Trophoblast cell (in vitro differentiated cells and primary cell): ENCODE results near the gene GGN.

Experiments
- DNase-seq, 2 donors: peaks; one replicate each; pipeline ENCODE4 v3.0.0-alpha.2; 2016
- H2AFZ ChIP-seq: 2 replicates; pipeline ENCODE4 v1.6.1; 2013; ENCODE audit warnings: low read length, moderate library complexity, mild to moderate bottlenecking; ENCODE audit not compliant: insufficient read depth, poor library complexity
- H2AK5ac ChIP-seq: 2 replicates; pipeline ENCODE4 v1.6.1; 2013; ENCODE audit warnings: mild to moderate bottlenecking, low read length
- H2BK120ac ChIP-seq: 2 replicates; pipeline ENCODE4 v1.6.1; 2013; ENCODE audit warnings: low read length, mild to moderate bottlenecking, moderate library complexity; ENCODE audit not compliant: insufficient read depth, poor library complexity
- H2BK12ac ChIP-seq: 2 replicates; pipeline ENCODE4 v1.6.1; 2013; ENCODE audit warnings: mild to moderate bottlenecking, low read length, moderate library complexity
- H2BK5ac ChIP-seq: 2 replicates; pipeline ENCODE4 v1.6.1; 2013; ENCODE audit warnings: low read length, low read depth, moderate library complexity, mild to moderate bottlenecking; ENCODE audit not compliant: poor library complexity
- H3K14ac ChIP-seq: 2 replicates; pipeline ENCODE4 v1.6.1; 2013; ENCODE audit warnings: mild to moderate bottlenecking, low read length
- H3K18ac ChIP-seq: 2 replicates; pipeline ENCODE4 v1.6.1; 2013; ENCODE audit warnings: mild to moderate bottlenecking, low read length
- H3K23ac ChIP-seq: 2 replicates; pipeline ENCODE4 v1.6.1; 2013; ENCODE audit warnings: low read length
- H3K27ac ChIP-seq: 2 replicates; pipeline ENCODE4 v1.5.1; 2013; ENCODE audit warnings: low read depth, mild to moderate bottlenecking, inconsistent platforms, low read length, moderate library complexity
- H3K27me3 ChIP-seq: 2 replicates; pipeline ENCODE4 v1.6.1; 2013; ENCODE audit warnings: inconsistent platforms, mild to moderate bottlenecking, low read length, moderate library complexity; ENCODE audit not compliant: insufficient read depth
- H3K36me3 ChIP-seq, 2 experiments: 1 replicate in 1 of 2; 2 replicates in 1 of 2; pipeline ENCODE4 v1.6.1; 2013; ENCODE audit warnings: low read length in 2 of 2, mild to moderate bottlenecking in 2 of 2, moderate library complexity in 1 of 2; ENCODE audit not compliant: insufficient read depth in 2 of 2, control insufficient read depth in 1 of 2
- H3K4ac ChIP-seq: 2 replicates; pipeline ENCODE4 v1.6.1; 2013; ENCODE audit warnings: low read depth, mild to moderate bottlenecking, low read length, moderate library complexity
- H3K4me1 ChIP-seq, 2 experiments: 1 replicate in 1 of 2; 2 replicates in 1 of 2; pipeline ENCODE4 v1.6.1; 2013; ENCODE audit warnings: low read length in 2 of 2, mild to moderate bottlenecking in 2 of 2, moderate library complexity in 1 of 2; ENCODE audit not compliant: insufficient read depth in 2 of 2, control insufficient read depth in 1 of 2
- H3K4me2 ChIP-seq: 2 replicates; pipeline ENCODE4 v1.6.1; 2013; ENCODE audit warnings: inconsistent platforms, mild to moderate bottlenecking, low read length, moderate library complexity
- H3K4me3 ChIP-seq: 2 replicates; pipeline ENCODE4 v1.5.1; 2013; ENCODE audit warnings: mild to moderate bottlenecking, low read depth, low read length, inconsistent platforms
- H3K79me1 ChIP-seq: one replicate; pipeline ENCODE4 v1.6.1; 2013; ENCODE audit warnings: low read length
- H3K79me2 ChIP-seq: 2 replicates; pipeline ENCODE4 v1.6.1; 2013; ENCODE audit warnings: low read length, mild to moderate bottlenecking; ENCODE audit not compliant: control insufficient read depth, insufficient read depth, poor library complexity
- H3K9ac ChIP-seq: 2 replicates; pipeline ENCODE4 v1.6.1; 2013; ENCODE audit warnings: mild to moderate bottlenecking, low read length
- H3K9me3 ChIP-seq: 2 replicates; pipeline ENCODE4 v1.6.1; 2013; ENCODE audit warnings: low read depth, mild to moderate bottlenecking, control low read depth, inconsistent platforms, low read length; ENCODE audit not compliant: insufficient read depth
- H4K12ac ChIP-seq: 2 replicates; pipeline ENCODE4 v1.6.1; 2013; ENCODE audit warnings: low read depth, mild to moderate bottlenecking, low read length, moderate library complexity
- H4K8ac ChIP-seq: 2 replicates; pipeline ENCODE4 v1.6.1; 2013; ENCODE audit warnings: low read depth, mild to moderate bottlenecking, low read length, moderate library complexity
- H4K91ac ChIP-seq: one replicate; pipeline ENCODE4 v1.6.1; 2013; ENCODE audit warnings: low read depth, mild to moderate bottlenecking, low read length, moderate library complexity
- WGBS: extraction: QIAGEN DNeasy Blood & Tissue Kit; methylation state at CpG from one replicate; pipeline ENCODE4 v1.1.7; 2013; ENCODE audit warnings: missing lambda C conversion rate; ENCODE audit not compliant: insufficient read length, insufficient coverage; ENCODE audit errors: extremely low coverage; 5-methylcytosine and 5-hydroxymethylcytosine counted together

Gene GGN

DNA sequence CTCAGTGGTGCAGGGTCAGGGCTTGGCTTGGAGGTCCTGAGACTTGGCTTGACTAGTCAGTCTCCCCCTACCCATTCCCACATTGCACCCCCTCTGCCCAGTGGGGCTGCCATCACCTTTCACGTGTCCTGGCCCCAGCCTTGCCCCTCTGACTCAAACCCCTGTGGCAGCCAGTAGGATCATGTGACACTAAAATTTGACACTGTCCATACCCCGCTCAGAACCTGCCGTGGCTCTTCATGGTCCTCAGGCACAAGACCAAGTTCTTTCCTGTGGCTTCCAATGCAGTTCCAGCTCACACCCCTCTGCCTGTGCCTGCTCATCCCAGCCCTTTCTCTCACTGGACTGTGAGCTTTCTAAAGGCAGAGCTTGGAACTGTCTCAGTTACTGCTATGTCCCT is 11.3 kb downstream of the GGN start:
- Histone ChIP-seq H4K8ac (no peak overlapping the region), H3K4ac (peak overlapping the region; percentile 35), H2AK5ac (no peak overlapping the region), H3K18ac (peak overlapping the region; percentile 20), H2AFZ (no peak overlapping the region), H2BK12ac (no peak overlapping the region), H4K12ac (peak overlapping the region; percentile 6), H2BK5ac (no peak overlapping the region), H3K4me3 (no peak overlapping the region), H3K36me3 (peaks cover 33 to 34% of the 10 kb centered on the region in 2 experiments), H3K79me1 (peaks cover 8% of the 10 kb centered on the region), H3K9me3 (no peaks in the 10 kb centered on the region), H3K14ac (no peak overlapping the region), H3K27me3 (no peaks in the 10 kb centered on the region), H3K9ac (no peak overlapping the region), H2BK120ac (no peak overlapping the region), H4K91ac (no peak overlapping the region), H3K27ac (no peak overlapping the region), H3K23ac (no peak overlapping the region), H3K4me1 (peaks cover 6 to 15% of the 10 kb centered on the region in 2 experiments), H3K79me2 (peaks cover 12% of the 10 kb centered on the region), H3K4me2 (no peak overlapping the region)
- DNase-seq = no peak
- WGBS = no CpG with 5 or more reads among the region's 3 CpGs

DNA sequence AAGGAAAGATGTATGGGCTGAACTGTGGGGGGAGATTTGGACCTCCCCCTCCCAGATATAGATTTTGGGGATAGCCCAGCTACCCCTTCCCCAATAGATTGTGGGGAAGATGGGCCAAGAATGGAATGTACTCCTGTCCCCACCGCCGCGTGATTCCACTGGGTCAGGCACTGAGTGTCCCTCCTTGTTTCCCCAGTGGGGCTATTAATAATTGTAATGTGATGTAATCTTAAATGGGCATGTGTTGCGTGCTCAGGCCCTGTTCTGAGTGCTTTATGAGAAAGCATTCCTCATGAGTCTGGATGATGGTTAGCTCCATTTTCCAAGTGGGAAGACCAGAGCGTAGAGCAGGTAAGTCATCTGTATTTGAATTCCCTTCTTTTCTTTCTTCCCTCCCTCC is 12.1 kb downstream of the GGN start:
- Histone ChIP-seq H3K9ac (peak overlapping the region; percentile 92), H4K91ac (peak overlapping the region; percentile 90), H3K4me1 (peaks cover 6 to 15% of the 10 kb centered on the region in 2 experiments), H4K12ac (no peak overlapping the region), H3K9me3 (no peaks in the 10 kb centered on the region), H2AK5ac (no peak overlapping the region), H3K79me1 (peaks cover 8% of the 10 kb centered on the region), H3K18ac (no peak overlapping the region), H2BK5ac (peak overlapping the region; percentile 16), H3K27me3 (no peaks in the 10 kb centered on the region), H2AFZ (no peak overlapping the region), H2BK12ac (no peak overlapping the region), H3K79me2 (peaks cover 12% of the 10 kb centered on the region), H2BK120ac (no peak overlapping the region), H3K36me3 (peaks cover 25% of the 10 kb centered on the region in 2 experiments), H3K27ac (no peak overlapping the region), H4K8ac (no peak overlapping the region), H3K4me2 (peak overlapping the region; percentile 73), H3K14ac (no peak overlapping the region), H3K4me3 (no peak overlapping the region), H3K4ac (peak overlapping the region; percentile 66), H3K23ac (no peak overlapping the region)
- DNase-seq = no peak
- no CpG with 5 or more reads among the region's 5 CpGs for WGBS

DNA sequence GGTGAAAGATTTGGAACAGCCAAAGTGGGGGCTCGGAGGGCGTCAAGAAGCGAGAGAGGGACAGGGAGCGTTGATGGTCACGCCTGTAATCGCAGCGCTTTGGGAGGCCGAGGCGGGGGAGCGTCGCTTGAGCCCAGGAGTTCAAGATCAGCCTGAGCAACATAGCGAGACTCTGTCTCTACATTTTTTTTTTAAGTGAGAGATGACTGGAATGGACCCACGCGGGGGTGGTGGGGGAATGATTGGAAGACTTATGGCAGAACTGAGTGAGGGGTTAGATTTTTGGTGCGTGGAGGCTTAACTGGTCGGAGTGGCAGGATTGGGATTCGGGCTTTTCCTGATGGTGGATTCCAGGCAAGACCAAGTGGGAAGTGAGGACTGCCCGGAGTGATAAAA is 12.7 kb downstream of the GGN start:
- Histone ChIP-seq H3K36me3 (peaks cover 19% of the 10 kb centered on the region in 2 experiments), H2BK5ac (peak overlapping the region; percentile 88), H3K18ac (peak overlapping the region; percentile 92), H3K4me1 (peaks cover 6 to 15% of the 10 kb centered on the region in 2 experiments), H3K23ac (no peak overlapping the region), H3K9ac (peak overlapping the region; percentile 92), H3K27me3 (no peaks in the 10 kb centered on the region), H3K9me3 (no peaks in the 10 kb centered on the region), H2AFZ (peak overlapping the region; percentile 72), H3K4me3 (peak overlapping the region; percentile 97), H2AK5ac (peak overlapping the region; percentile 45), H3K79me1 (peaks cover 8% of the 10 kb centered on the region), H2BK120ac (peak overlapping the region; percentile 74), H4K12ac (peak overlapping the region; percentile 84), H3K79me2 (peaks cover 12% of the 10 kb centered on the region), H3K4me2 (peak overlapping the region; percentile 73), H3K14ac (peak overlapping the region; percentile 93), H4K8ac (peak overlapping the region; percentile 94), H3K4ac (peak overlapping the region; percentile 66), H3K27ac (peak overlapping the region; percentile 63), H2BK12ac (peak overlapping the region; percentile 16), H4K91ac (peak overlapping the region; percentile 90)
- DNase-seq = no peak
- WGBS = no CpG with 5 or more reads among the region's 18 CpGs

DNA sequence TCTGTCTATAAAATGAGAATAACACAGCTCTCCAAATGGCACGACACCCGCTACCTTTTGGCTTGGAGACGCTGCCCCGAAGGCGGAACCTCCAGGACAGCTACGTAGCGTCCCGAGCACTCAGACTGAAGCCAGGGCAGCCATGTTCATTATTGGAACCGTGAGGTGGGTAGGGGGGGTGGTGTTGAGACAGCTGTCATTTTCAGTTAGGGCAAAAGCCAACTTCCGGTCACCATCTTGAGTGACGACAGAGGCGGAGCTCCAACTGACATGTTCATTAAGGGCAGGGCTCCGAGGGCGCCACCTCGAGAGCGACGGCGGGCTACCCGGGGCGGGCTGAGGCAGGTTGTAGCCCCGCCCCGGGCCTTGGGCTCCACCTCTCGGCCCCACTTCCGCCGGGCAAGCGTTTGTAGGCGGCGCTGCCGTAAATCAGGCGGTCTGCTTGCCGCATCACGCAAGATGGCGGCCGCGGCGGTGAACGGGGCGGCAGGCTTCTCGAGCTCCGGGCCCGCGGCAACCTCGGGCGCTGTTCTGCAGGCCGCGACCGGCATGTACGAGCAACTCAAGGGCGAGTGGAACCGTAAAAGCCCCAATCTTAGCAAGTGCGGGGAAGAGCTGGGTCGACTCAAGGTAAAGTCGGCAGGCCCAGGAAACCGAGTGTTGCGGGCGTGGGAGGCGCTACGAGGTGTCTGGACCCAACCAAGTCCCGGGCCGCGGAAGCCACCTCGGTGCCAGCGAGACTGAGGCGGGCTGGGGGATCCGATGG is 13.3 kb downstream of the GGN start, which contains the start of gene PSMD8:
Gene PSMD8 (plus strand): TSS at position 240 of the 766 bp plus-strand sequence. CDS start 31 bp downstream, at position 271.
- DNase-seq = peak; percentile 100
- Histone ChIP-seq H3K27me3 (no peaks in the 10 kb centered on the region), H3K4me3 (peak within 1 kb of the TSS; percentile 97), H2BK12ac (peak within 1 kb of the TSS; percentile 16), H3K9ac (peak within 1 kb of the TSS; percentile 92), H4K91ac (peak within 1 kb of the TSS; percentile 90), H2AFZ (peak within 1 kb of the TSS; percentile 72), H3K14ac (peak within 1 kb of the TSS; percentile 93), H3K4ac (peak within 1 kb of the TSS; percentile 66), H2AK5ac (peak within 1 kb of the TSS; percentile 45), H2BK120ac (peak within 1 kb of the TSS; percentile 74), H3K4me2 (peak within 1 kb of the TSS; percentile 73), H3K27ac (peak within 1 kb of the TSS; percentile 63), H3K36me3 (peaks cover 15 to 17% of the 10 kb centered on the region in 2 experiments), H4K12ac (peak within 1 kb of the TSS; percentile 84), H3K79me1 (peaks cover 8% of the 10 kb centered on the region), H2BK5ac (peak within 1 kb of the TSS; percentile 88), H3K9me3 (no peaks in the 10 kb centered on the region), H4K8ac (peak within 1 kb of the TSS; percentile 94), H3K18ac (peak within 1 kb of the TSS; percentile 92), H3K79me2 (peaks cover 12% of the 10 kb centered on the region), H3K23ac (no peak within 1 kb of the TSS), H3K4me1 (peaks cover 6 to 15% of the 10 kb centered on the region in 2 experiments)
- no CpG with 5 or more reads among the region's 65 CpGs for WGBS
